Inflammatory macrophage treated with lipopolysaccharide for 1 hour (primary cell): ENCODE results near the gene ATP6V0E1.
"Not testable (repeated sequence)": the region's sequence is repeated elsewhere in the genome, so short reads cannot be mapped to it uniquely, and the experiment has no call there.

Experiments
- DNase-seq, 2 donors: peaks; one replicate each; pipeline ENCODE4 v3.0.0-alpha.2; 2020 to 2022

ATP6V0E1 gene

DNA sequence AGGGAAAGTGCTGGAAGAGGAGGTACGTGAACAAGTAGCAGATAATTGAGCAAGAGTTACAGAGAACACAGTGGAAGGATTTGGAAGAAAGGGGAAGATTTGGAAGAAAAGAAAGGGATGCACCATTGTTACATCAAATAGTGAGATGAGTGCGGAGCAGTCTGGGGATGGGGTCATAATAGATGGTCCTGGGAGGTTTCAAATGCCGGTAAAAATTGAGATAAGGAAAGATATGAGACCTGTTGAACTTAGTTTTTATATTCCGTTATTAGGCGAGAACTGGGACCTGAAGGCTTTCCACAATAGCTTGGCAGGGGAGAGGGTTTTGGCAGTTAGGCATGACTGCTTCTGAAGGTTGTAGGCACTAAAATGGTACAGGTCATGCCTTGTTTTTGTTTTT is 20.9 kb downstream of the ATP6V0E1 start:
- no peak for DNase-seq

DNA sequence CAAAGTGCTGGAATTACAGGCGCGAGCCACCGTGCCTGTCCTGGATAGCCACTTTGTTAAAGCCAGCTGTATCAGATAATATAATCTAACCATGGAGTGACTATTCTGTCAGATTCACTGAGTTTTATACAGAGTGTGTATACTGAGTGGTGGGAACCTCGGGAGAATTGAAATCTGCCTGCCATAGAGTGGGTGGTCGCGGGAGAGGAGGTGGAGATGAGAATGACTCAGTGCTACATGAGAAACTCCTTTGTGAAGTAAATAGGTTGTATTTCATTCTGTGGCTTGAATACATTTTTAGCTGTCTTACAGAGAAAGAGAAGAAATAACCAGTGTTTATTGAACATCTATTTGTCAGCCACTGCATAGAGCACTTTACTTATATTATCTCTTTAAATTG is 26.4 kb downstream of the ATP6V0E1 start:
- peak in 1 of 2 donors; percentile 52 for DNase-seq

DNA sequence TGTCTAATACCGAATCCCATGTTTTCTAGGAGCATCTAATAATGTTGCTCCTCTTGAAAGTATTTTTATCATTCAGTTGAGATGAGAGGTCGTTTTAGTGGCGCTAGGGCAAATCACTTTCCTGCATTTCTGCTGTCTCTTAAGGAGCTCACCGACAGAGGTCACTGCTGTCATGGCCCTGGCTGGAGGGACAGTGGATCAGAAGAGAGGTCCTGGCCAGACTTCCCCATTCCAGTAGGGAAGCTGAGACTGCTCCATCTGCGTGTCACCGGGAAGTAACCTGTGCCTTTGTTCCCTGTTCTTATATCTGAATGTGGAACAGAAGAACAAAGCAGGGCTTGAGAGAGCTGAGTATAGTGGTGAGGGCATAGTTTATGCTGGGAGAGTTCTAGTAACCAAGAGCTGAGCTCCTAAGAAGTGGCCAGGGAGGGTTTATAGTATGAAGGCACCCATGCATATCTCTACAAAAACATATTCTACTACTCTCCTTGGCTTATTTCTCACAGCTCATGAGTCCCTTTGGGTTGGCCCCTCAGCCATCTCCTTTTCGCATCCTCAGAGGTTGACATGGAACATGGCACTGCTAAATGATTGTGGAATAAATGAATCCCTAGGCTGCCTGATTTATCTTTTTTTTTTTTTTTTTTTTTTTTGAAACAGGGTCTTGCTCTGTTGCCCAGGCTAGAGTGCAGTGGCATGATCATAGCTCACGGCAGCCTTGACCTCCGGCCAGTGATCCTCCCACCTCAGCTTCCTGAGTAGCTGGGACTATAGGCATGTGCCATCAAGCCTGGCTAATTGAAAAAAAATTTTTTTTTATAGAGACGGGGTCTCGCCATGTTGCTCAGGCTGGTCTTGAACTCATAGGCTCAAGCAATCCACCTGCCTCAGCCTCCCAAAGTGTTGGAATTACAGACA is 27.2 kb downstream of the ATP6V0E1 start:
- peak; percentile 66 to 73 for DNase-seq

DNA sequence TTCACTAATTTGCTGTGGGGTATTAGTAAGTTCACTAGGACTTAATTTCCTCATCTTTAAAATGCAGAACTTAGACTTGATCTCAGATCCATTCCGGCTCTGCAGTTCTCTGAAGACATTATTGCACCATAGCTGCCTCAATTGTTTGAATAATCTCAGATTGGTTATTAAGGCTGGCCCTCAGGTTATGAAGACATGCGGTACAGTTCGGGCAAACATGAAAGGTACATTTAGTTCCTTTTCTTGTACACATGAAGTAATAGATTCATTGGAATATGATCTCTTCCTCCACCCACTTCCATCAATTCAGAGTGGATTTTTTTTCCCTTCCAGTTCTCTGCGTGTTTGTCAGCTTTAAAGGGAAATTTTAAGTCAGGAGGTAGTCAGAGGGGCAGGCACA is 28.0 kb downstream of the ATP6V0E1 start:
- peak; percentile 52 to 69 for DNase-seq

DNA sequence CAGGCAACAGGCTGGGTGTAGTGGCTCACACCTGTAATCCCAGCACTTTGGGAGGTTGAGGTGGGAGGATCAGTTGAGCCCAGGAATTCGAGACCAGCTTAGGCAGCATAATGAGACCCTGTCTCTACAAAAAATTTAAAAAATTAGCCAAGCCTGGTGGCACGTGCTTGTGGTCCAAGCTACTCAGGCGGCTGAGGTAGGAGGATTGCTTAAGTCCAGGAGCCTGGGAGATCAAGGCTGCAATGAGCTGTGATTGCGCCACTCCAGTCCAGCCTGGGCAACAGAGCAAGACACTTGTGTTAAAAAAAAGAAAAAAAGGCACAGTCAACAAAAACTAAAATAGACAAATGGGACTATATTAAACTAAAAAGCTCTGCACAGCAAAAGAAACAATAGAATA is 29.3 kb downstream of the ATP6V0E1 start:
- peak; percentile 34 to 56 for DNase-seq

DNA sequence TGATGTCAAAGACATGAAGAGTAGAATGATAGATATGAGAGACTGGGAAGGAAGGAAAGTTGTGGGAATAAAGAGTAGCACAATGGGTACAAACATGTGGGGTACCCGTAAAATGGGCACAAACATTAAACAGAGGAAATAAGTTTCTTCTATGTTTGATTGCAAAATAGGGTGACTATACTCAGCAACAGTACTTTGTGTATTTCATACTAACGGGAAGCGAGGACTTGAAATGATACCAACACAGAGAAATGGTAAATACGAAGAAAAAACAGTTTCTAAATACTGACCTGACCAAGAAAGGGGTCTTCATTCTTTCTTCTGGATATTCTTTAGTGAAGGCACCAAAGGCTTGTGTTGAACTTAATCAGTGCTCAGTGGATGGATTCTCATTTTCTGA is 31.1 kb downstream of the ATP6V0E1 start:
- DNase-seq = peak; percentile 71 to 73

DNA sequence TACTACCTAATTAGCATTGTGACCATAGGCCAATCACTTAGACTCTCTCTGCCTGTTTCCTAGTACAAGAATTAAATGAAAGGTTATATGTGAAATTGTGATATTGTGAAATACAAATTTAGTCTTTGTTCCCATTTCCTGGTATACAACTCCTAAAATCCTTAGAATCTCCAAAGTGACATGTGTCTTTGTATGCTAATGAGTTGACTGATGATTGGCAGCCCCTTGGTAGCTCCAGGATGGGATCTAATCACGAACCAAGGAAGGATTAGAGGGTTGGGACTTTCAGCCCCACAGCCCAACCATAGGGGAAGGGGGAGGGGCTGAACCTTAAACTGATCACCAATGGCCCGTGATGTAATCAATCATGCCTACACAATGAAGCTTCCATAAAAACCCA is 31.6 kb downstream of the ATP6V0E1 start:
- no peak for DNase-seq

DNA sequence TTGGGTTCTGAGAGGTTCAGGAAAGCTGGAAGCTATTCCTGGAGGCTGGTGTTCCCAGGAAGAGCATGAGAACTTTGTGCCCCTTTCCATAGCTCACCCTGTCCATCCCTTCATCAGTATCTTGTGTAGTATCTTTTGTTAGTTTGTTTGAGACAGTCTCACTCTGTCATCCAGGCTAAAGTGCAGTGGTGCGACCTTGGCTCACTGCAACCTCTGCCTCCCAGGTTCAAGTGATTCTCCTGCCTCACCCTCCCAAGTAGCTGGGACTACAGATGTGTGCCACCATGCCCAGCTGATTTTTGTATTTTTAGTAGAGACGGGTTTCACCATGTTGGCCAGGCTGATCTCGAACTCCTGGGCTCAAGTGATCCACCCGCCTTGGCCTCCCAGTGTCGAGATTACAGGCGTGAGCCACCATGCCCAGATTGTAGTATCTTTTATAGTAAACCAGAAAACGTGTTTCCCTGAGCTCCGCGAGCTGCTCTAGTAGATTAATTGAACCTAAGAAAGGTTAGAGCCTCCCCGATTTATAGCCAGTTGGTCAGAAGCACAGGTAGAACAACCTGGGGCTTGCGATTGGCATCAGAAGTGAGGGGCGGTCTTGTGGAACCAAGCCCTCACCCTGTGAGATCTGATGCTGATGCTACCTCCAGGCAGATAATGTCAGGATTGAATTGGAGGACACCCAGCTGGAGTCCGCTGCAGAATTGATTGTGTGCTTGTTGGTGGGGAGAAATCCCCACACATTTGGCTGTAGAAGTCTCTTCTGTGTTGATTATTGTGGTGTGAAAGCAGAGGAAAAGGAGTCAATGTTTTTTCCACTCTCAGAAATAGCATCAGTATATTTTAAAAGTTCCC is 32.3 kb downstream of the ATP6V0E1 start:
- no peak for DNase-seq

DNA sequence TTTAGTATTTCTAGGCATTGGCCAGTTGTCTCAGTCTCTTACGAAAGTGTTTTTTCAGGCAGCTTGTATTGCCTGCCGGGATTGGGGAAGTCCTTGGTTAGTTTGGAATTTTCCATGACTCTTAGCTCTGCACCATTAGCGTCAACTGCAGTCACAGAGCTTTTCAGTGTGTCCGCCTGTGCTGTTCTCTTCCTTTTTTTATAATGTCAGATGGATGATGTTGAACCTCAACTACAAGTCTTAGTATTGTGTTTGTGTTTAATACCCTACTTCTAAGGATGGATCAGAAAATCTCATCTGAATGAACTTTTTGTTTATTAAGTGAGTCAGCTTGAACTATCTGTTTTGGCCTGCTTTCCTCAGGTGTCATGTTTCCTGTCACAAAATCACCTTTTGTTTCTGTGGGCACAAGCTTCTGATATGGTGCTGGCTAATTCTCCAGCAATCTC is 33.1 kb downstream of the ATP6V0E1 start:
- peak; percentile 90 to 95 for DNase-seq

DNA sequence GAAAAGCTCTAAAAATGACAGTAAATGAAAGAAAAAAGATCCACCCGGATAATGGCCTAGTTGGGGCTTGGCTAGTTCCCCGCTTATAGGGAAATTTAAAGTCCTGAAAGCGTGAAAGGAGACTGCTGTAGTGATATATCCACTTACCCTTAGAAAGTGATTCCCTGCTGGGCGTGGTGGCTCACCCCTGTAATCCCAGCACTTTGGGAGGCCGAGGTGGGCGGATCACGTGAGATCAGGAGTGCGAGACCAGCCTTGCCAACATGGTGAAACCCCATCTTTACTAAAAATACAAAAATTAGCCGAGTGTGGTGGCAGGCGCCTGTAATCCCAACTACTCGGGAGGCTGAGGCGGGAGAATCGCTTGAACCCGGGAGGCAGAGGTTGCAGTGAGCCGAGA is 33.5 kb downstream of the ATP6V0E1 start:
- not testable (repeated sequence) for DNase-seq

DNA sequence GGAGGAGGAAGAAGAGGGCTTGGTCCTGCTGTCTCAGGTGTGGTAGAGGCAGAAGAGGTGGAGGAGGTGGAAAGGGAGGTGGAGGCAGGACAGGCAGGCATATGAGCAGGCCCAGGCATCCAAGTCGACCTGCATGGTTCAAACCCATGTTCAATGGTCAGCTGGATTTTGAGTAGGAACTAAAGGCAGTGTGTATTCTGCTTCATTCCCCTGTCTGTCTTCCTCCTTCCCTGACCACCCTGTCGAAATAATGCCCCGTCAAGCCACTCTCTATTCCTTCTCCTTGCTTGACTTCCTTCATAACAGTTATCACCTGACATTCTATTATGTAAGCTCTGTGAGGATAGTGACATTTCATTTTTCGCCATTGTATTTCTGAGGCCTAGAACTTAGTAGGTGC is 34.8 kb downstream of the ATP6V0E1 start:
- DNase-seq = peak; percentile 63 to 79

DNA sequence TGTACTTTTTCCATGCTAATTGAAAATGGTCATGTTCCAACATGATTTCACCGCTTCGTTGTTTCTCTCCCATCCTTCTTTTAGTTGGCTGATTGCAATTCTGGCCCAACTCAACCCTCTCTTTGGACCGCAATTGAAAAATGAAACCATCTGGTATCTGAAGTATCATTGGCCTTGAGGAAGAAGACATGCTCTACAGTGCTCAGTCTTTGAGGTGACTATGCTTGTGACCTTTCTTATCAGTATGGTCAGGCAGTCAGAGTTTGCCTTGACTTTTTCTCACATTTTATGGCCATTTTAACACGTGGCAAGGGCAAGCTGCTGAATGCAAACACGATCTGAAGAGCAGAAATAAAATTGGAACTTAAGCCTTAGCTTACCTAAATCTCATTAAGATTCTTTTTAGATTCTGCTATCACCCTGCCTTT is 36.6 kb downstream of the ATP6V0E1 start:
- DNase-seq = no peak

DNA sequence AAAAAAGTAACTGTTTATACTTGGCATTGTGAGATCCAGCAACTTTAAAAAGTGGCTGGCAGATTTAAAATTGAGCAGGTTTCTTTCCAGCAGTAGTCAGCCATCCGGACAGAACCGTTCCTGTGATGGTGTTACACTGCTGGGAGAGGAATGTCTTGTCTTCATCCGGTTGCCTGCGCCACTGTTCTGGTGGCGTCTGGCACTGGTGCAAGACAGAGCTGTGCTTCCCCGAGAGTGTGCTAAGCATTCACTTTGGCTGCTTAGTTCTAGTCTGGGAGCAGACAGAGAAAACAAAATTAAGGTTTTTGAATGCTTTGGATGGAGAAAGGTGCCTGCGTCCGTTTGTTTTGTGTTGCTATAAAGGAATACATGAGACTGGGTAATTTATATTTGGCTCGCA is 37.1 kb downstream of the ATP6V0E1 start:
- no peak for DNase-seq

DNA sequence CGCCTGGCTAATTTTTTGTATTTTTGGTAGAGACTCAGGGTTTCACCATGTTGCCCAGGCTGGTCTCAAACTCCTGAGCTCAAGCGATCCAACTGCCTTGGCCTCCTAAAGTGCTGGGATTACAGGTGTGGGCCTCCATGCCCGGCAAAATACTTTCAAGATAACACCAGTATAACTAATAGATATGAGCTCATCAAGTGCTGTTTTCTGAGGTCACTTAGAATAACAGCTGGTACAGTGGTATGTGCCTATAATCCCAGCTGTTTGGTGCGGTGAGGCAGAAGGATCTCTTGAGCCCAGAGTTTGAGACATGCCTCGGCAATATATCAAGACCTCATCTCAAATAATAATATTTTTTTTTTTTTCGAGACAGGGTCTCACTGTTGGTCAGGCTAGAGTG is 42.1 kb downstream of the ATP6V0E1 start:
- DNase-seq = no peak

DNA sequence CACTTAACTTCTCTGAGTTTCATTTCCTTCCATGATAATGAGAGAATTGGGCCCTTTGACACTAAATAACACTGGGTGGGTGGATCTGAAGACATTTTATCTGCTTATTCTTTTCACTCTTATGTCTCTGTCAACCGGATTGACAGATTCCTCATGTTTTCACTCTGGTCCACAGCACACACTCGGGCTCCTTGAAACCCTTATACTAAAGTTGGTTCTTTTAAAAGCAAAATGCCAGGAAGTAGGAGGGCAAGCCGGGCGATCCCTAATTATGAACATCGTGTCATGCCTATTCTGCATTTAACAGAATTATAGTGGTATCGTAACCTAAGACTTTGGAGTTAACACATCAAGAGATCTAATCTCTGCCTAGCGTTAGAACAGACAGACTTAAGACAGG is 44.3 kb downstream of the ATP6V0E1 start:
- DNase-seq = no peak

DNA sequence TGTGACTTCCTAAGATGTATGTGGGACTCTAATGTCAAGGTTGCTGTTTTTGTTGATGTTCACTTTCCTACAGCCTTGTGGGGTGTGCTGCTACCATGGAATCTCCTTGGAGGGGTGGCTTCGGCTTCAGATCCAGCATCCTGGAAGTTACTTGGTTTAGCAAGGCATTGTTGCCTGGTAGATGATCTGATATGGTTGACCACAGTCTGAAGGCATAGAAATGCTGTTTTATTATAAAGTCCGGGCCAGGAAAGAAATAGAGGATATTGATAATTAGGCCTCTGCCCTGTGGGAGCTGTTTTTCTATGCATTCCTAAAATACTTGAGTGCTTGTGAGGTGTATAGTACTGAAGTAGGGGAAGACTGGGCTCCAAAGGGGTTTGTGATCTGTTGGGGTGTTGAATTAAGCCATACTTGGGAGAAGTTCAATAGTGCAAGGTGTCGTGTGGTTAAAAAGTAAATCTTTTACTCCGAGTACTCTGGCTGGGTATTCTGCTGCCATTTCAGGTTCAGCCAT is 45.3 kb downstream of the ATP6V0E1 start:
- DNase-seq = no peak

DNA sequence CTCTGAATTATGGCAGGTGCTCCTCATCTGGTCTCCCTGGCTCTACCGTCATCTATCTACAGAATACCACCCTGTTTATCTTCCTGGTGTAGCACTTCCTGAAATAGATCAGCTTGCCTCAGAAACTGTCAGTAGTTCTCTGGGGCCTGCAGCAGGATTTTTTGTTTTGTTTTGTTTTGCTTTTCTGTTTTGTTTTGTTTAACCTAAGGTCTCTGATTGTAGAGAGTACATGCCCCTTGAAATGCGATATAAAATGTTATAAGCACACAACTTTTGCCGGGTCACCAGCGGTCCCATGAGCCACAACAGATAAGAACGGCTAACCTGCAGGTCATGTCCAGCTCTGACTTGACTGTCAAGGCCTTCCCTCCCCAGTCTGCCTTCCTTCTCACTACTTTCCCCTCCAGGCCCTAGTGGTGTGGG is 45.9 kb downstream of the ATP6V0E1 start:
- no peak for DNase-seq

DNA sequence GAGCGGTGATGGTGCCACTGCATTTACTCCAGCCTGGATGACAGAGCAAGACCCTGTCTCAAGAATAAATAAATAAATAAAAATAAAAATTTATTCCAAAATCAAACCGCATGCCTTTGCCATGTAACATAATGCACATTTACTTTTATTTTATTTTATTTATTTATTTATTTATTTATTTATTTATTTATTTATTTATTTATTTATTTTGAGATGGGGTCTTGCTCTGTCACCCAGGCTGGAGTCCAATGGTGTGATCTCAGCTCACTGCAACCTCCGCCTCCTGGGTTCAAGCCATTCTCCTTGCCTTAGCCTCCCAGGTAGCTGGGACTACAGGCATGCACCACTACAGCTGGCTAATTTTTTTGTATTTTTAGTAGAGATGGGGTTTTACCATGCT is 48.5 kb downstream of the ATP6V0E1 start:
- DNase-seq = not testable (repeated sequence)

DNA sequence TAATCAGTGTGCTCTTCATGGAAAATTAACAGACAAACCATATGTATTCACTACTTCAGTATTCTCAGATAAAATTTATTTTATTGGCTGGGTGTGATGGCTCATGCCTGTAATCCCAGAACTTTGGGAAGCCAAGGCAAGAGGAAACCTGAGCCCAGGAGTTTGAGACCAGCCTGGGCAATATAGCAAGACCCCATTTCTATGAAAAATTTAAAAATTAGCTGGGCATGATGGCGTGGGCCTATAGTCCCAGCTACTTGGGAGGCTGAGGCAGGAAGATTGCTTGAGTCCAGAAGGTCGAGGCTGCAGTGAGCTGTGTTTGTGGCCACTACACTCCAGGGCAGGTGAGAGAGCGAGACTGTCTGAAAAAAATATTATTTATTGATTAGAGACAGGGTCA is 49.2 kb downstream of the ATP6V0E1 start:
- DNase-seq = no peak

DNA sequence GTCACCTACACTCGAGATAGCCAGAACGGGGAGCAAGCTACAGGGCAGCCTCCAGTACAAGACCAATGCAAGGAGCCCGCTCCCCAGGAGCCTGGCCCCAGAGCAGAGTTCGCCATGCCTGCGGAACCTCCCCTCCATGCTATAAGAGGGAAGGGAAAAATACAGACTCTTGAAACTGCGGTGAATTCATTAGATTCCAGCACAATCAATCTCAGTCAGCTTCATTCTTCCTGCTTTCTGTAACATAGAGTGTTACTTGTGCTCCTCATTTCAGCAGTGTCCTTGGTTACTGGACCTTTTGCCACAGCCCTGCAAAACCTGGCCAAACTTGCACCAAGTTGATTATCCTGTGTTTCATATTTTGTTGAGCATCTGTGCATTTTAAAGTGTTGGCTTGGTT is 50.4 kb downstream of the ATP6V0E1 start:
- no peak for DNase-seq

DNA sequence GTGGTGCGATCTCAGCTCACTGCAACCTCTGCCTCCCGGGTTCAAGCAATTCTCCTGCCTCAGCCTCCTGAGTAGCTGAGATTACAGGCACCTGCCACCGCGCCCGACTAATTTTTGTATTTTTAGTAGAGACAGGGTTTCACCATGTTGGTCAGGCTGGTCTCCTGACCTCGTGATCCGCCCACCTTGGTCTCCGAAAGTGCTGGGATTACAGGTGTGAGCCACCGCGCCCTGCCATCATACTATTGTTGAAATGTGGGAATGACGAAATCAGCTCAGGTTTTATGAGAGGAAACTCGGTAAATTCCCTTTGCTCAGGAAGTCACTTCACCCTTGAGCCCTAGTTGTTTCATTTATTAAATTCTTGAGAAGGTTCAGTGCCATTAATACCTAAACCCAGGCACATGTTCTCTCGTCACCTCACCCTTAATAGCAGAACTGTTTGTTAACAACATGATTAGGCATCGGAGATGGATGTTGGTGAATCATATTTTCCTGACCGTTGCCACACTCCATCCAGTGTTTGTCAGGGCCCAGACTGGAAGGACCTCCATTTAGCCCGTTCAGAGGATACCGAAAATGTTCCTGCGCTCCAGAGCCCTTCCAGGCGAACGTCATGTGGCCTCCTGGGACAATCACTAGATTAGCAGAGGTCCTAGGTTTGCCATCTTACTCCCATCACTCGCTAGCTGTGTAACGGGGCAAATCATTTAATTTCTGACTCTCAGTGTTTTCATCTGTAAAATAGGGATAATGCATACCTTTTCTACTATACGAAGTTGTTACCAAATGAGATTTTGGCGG is 52.5 kb downstream of the ATP6V0E1 start:
- no peak for DNase-seq

DNA sequence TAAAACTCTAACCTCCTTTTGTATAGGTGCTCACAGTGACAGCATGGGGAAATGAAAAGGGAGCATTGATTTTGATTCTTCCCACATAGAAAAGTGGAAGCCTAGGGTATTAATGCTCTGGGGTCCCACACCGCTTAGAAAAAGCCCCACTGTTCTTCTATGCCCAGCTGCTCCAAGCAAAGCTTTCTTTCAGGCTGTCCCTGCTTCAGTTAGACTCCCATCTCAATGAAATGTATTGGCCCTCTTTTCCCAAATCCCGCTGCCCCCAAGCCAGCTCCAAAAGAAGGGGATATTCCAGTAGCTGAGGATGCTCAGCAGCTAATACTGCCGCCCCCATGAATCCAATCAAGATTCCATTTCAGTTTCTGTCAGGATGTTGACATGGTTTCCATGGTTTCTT is 55.6 kb downstream of the ATP6V0E1 start:
- no peak for DNase-seq

DNA sequence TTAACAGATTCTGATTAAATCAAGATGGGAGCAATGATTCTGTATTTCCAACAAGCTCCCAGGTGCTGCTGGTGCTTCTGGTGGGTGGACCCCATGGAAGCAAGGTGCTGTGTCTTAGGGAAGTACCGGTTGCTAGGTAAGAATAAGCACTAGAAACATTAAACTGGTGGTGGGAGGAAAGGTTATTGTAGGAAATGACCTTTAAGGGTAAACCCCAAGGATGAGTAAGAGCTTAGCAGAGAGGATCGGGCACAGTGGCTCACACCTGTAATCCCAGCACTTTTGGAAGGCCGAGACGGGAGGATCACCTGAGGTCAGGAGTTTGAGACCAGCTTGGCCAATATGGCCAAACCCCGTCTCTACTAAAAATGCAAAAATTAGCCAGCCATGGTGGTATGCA is 56.4 kb downstream of the ATP6V0E1 start:
- DNase-seq = no peak
